H1 (cell line): Measurements from ENCODE around the gene OGDHL. TPM values are rescaled to one million over a fixed set of nuclear protein-coding genes. Genes with fewer than 3 reads are reported as not detected.

Source experiments
- HDAC2 ChIP-seq, 2 experiments: fragments of 300-600 bp in 1 of 2; sonication (generic) in 1 of 2; IDR thresholded peaks; 2 replicates each; pipeline ENCODE4 v1.6.1; 2011 to 2012; ENCODE audit warnings: low read depth in 2 of 2, low read length in 2 of 2, mild to moderate bottlenecking in 2 of 2, moderate library complexity in 2 of 2, borderline replicate concordance in 1 of 2, inconsistent platforms in 1 of 2
- polyA plus RNA-seq, 7 experiments: library from polyadenylated mRNA; depleted of rRNA in 3 of 7; stranded (reverse) in 5 of 7; unstranded in 2 of 7; fragments of >200 nt in 5 of 7; fragments of 200-250 nt in 2 of 7; gene quantifications; 1 replicate in 5 of 7; 2 replicates in 1 of 7; 4 replicates in 1 of 7; pipeline versions ENCODE4 v1.2.1 to v1.2.3, GENCODE V29; 2011 to 2013; ENCODE audit warnings: missing spikeins in 2 of 7, mixed read lengths in 2 of 7
- total RNA-seq: library from RNA; stranded (reverse); fragmentation: NEBNext Ultra II Directional; extraction: Animal tissue kit (Norgen Biotek cat#: 25700); gene quantifications from 2 replicates; pipeline ENCODE4 v1.2.1, GENCODE V29; 2021
- TF ChIP-seq, protein P1 (sequence below): fragments of 300-600 bp; sonication (generic); IDR thresholded peaks from 2 replicates; pipeline ENCODE4 v1.7.1; 2012; ENCODE audit warnings: low read length, moderate library complexity, mild to moderate bottlenecking, inconsistent platforms; ENCODE audit not compliant: insufficient replicate concordance

Gene OGDHL
- total and polyA plus RNA-seq, 2 of the 8 experiments (the other 6 are each of a cell fraction or from before 2014, with no cell fraction given), result 16.1 to 16.6 TPM

DNA sequence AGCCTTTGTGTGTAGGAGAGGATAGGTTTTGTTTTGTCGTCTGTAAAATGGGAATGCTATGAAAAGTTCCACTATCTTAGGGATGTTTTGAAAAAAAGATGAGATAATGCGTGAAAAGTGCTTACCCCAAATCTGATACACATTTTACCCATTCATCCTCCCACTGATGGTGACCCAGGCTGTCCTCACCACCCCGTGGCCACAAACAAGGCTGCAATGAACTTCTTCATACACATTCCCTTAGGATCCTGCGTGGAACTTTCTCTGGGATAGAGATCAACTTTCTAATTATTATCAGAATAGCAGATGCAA, 399 bp upstream of the OGDHL start (continued):
- TF ChIP-seq, protein P1, sequence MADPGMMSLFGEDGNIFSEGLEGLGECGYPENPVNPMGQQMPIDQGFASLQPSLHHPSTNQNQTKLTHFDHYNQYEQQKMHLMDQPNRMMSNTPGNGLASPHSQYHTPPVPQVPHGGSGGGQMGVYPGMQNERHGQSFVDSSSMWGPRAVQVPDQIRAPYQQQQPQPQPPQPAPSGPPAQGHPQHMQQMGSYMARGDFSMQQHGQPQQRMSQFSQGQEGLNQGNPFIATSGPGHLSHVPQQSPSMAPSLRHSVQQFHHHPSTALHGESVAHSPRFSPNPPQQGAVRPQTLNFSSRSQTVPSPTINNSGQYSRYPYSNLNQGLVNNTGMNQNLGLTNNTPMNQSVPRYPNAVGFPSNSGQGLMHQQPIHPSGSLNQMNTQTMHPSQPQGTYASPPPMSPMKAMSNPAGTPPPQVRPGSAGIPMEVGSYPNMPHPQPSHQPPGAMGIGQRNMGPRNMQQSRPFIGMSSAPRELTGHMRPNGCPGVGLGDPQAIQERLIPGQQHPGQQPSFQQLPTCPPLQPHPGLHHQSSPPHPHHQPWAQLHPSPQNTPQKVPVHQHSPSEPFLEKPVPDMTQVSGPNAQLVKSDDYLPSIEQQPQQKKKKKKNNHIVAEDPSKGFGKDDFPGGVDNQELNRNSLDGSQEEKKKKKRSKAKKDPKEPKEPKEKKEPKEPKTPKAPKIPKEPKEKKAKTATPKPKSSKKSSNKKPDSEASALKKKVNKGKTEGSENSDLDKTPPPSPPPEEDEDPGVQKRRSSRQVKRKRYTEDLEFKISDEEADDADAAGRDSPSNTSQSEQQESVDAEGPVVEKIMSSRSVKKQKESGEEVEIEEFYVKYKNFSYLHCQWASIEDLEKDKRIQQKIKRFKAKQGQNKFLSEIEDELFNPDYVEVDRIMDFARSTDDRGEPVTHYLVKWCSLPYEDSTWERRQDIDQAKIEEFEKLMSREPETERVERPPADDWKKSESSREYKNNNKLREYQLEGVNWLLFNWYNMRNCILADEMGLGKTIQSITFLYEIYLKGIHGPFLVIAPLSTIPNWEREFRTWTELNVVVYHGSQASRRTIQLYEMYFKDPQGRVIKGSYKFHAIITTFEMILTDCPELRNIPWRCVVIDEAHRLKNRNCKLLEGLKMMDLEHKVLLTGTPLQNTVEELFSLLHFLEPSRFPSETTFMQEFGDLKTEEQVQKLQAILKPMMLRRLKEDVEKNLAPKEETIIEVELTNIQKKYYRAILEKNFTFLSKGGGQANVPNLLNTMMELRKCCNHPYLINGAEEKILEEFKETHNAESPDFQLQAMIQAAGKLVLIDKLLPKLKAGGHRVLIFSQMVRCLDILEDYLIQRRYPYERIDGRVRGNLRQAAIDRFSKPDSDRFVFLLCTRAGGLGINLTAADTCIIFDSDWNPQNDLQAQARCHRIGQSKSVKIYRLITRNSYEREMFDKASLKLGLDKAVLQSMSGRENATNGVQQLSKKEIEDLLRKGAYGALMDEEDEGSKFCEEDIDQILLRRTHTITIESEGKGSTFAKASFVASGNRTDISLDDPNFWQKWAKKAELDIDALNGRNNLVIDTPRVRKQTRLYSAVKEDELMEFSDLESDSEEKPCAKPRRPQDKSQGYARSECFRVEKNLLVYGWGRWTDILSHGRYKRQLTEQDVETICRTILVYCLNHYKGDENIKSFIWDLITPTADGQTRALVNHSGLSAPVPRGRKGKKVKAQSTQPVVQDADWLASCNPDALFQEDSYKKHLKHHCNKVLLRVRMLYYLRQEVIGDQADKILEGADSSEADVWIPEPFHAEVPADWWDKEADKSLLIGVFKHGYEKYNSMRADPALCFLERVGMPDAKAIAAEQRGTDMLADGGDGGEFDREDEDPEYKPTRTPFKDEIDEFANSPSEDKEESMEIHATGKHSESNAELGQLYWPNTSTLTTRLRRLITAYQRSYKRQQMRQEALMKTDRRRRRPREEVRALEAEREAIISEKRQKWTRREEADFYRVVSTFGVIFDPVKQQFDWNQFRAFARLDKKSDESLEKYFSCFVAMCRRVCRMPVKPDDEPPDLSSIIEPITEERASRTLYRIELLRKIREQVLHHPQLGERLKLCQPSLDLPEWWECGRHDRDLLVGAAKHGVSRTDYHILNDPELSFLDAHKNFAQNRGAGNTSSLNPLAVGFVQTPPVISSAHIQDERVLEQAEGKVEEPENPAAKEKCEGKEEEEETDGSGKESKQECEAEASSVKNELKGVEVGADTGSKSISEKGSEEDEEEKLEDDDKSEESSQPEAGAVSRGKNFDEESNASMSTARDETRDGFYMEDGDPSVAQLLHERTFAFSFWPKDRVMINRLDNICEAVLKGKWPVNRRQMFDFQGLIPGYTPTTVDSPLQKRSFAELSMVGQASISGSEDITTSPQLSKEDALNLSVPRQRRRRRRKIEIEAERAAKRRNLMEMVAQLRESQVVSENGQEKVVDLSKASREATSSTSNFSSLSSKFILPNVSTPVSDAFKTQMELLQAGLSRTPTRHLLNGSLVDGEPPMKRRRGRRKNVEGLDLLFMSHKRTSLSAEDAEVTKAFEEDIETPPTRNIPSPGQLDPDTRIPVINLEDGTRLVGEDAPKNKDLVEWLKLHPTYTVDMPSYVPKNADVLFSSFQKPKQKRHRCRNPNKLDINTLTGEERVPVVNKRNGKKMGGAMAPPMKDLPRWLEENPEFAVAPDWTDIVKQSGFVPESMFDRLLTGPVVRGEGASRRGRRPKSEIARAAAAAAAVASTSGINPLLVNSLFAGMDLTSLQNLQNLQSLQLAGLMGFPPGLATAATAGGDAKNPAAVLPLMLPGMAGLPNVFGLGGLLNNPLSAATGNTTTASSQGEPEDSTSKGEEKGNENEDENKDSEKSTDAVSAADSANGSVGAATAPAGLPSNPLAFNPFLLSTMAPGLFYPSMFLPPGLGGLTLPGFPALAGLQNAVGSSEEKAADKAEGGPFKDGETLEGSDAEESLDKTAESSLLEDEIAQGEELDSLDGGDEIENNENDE, result no peak
- 0 out of 4 replicates have a peak, but pooled peaks of 1 of the 2 experiments have one; percentile 5 for TF ChIP-seq HDAC2 (IDR thresholded peaks at IDR 0.05; ENCODE audit: borderline replicate concordance in 1 of 2, low read depth in 2 of 2, low read length in 2 of 2)
